ENCODE results near the gene MIPEP. TPM values are rescaled to one million over a fixed set of nuclear protein-coding genes. Genes with fewer than 3 reads are reported as not detected.

MIPEP gene
- total and polyA plus RNA-seq, 2 donors (not counting 1 experiment from before 2014, with no cell fraction given) = 90.0 to 92.5 TPM

- no peaks in the 10 kb centered on the region for H4K20me1 ChIP-seq (ENCODE audit: control insufficient read depth, extremely low read depth, insufficient read depth, low read length)
- no peak for TF ChIP-seq EZH2 (IDR thresholded peaks at IDR 0.05; ENCODE audit: low read length, missing control alignments)
- TF ChIP-seq, protein P1, sequence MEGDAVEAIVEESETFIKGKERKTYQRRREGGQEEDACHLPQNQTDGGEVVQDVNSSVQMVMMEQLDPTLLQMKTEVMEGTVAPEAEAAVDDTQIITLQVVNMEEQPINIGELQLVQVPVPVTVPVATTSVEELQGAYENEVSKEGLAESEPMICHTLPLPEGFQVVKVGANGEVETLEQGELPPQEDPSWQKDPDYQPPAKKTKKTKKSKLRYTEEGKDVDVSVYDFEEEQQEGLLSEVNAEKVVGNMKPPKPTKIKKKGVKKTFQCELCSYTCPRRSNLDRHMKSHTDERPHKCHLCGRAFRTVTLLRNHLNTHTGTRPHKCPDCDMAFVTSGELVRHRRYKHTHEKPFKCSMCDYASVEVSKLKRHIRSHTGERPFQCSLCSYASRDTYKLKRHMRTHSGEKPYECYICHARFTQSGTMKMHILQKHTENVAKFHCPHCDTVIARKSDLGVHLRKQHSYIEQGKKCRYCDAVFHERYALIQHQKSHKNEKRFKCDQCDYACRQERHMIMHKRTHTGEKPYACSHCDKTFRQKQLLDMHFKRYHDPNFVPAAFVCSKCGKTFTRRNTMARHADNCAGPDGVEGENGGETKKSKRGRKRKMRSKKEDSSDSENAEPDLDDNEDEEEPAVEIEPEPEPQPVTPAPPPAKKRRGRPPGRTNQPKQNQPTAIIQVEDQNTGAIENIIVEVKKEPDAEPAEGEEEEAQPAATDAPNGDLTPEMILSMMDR (conservative IDR thresholded peaks at IDR 0.05 in 1 of 2, IDR thresholded peaks at IDR 0.05 in 1 of 2; ENCODE audit: low read depth in 1 of 2, low read length in 2 of 2) = no peak
- no peaks in the 10 kb centered on the region for H3K27me3 ChIP-seq (ENCODE audit: control insufficient read depth, insufficient read depth, low read length)
- H3K4me1 ChIP-seq (ENCODE audit: control insufficient read depth, extremely low read depth, insufficient read depth, low read length) = peaks cover 22% of the 10 kb centered on the region
- H3K36me3 ChIP-seq (ENCODE audit: control insufficient read depth, insufficient read depth, low read length) = peaks cover 2% of the 10 kb centered on the region
- peak overlapping the region; percentile 40 for H3K27ac ChIP-seq (ENCODE audit: insufficient read depth, low read length)
- DNase-seq (ENCODE audit: low read depth in 2 of 2) = peak; percentile 15 to 50
- no peaks in the 10 kb centered on the region for H3K9me3 ChIP-seq (ENCODE audit: control insufficient read depth, insufficient read depth, low read depth, low read length)
- H3K4me2 ChIP-seq (ENCODE audit: extremely low read depth, insufficient read depth, low read length) = no peak overlapping the region
- H2AFZ ChIP-seq (ENCODE audit: low read length) = no peak overlapping the region
- H3K4me3 ChIP-seq (replicated peaks in 1 of 4; ENCODE audit: control extremely low read depth in 1 of 4, insufficient read depth in 1 of 4, low read depth in 3 of 4, low read length in 4 of 4) = no peak overlapping the region
- H3K79me2 ChIP-seq (ENCODE audit: control insufficient read depth, insufficient read depth, low read length) = no peaks in the 10 kb centered on the region
- no peak overlapping the region for H3K9ac ChIP-seq (ENCODE audit: insufficient read depth, low read length)
Observed at GRCh38 chr13:23866420-23867026, 22.7 kb downstream of the MIPEP start.

DNA sequence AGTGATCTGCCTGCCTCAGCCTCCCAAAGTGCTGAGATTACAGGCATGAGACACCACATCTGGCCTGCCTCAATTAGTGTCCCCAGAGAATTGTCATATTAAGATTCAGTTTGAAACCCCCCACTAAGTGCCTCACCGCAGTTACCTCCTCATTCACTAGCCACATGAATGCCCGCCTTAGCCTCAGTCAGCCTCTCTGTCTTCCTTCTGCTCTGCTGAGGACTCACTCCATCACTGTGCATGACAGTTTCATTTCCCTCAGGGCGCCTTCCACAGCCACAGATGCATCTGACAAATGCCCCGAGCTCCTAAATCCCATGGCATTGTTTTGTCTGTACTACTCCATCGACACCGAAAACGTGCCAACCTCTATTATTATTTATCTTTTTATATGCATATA is 23.3 kb downstream of the MIPEP start:
- H3K4me3 ChIP-seq (replicated peaks in 1 of 4; ENCODE audit: control extremely low read depth in 1 of 4, insufficient read depth in 1 of 4, low read depth in 3 of 4, low read length in 4 of 4) = no peak overlapping the region
- no peaks in the 10 kb centered on the region for H3K9me3 ChIP-seq (ENCODE audit: control insufficient read depth, insufficient read depth, low read depth, low read length)
- H4K20me1 ChIP-seq (ENCODE audit: control insufficient read depth, extremely low read depth, insufficient read depth, low read length) = no peaks in the 10 kb centered on the region
- H3K79me2 ChIP-seq (ENCODE audit: control insufficient read depth, insufficient read depth, low read length) = no peaks in the 10 kb centered on the region
- no peak overlapping the region for H3K27ac ChIP-seq (ENCODE audit: insufficient read depth, low read length)
- no peak overlapping the region for H3K4me2 ChIP-seq (ENCODE audit: extremely low read depth, insufficient read depth, low read length)
- peaks cover 21% of the 10 kb centered on the region for H3K4me1 ChIP-seq (ENCODE audit: control insufficient read depth, extremely low read depth, insufficient read depth, low read length)
- no peak for DNase-seq (ENCODE audit: low read depth in 2 of 2)
- no peak overlapping the region for H2AFZ ChIP-seq (ENCODE audit: low read length)
- peaks cover 2% of the 10 kb centered on the region for H3K36me3 ChIP-seq (ENCODE audit: control insufficient read depth, insufficient read depth, low read length)
- no peaks in the 10 kb centered on the region for H3K27me3 ChIP-seq (ENCODE audit: control insufficient read depth, insufficient read depth, low read length)
- no peak overlapping the region for H3K9ac ChIP-seq (ENCODE audit: insufficient read depth, low read length)
- TF ChIP-seq, protein P1 (conservative IDR thresholded peaks at IDR 0.05 in 1 of 2, IDR thresholded peaks at IDR 0.05 in 1 of 2; ENCODE audit: low read depth in 1 of 2, low read length in 2 of 2) = no peak
- no peak for TF ChIP-seq EZH2 (IDR thresholded peaks at IDR 0.05; ENCODE audit: low read length, missing control alignments)

GRCh38 chr13:23865026-23865425 is 24.2 kb downstream of the MIPEP start:
- Histone ChIP-seq H3K9me3 (ENCODE audit: control insufficient read depth, insufficient read depth, low read depth, low read length) (no peaks in the 10 kb centered on the region), H4K20me1 (ENCODE audit: control insufficient read depth, extremely low read depth, insufficient read depth, low read length) (no peaks in the 10 kb centered on the region), H3K27ac (ENCODE audit: insufficient read depth, low read length) (no peak overlapping the region), H3K79me2 (ENCODE audit: control insufficient read depth, insufficient read depth, low read length) (no peaks in the 10 kb centered on the region), H3K9ac (ENCODE audit: insufficient read depth, low read length) (no peak overlapping the region), H3K4me2 (ENCODE audit: extremely low read depth, insufficient read depth, low read length) (no peak overlapping the region), H3K4me3 (replicated peaks in 1 of 4; ENCODE audit: control extremely low read depth in 1 of 4, insufficient read depth in 1 of 4, low read depth in 3 of 4, low read length in 4 of 4) (no peak overlapping the region), H3K36me3 (ENCODE audit: control insufficient read depth, insufficient read depth, low read length) (peaks cover 2% of the 10 kb centered on the region), H3K27me3 (ENCODE audit: control insufficient read depth, insufficient read depth, low read length) (no peaks in the 10 kb centered on the region), H3K4me1 (ENCODE audit: control insufficient read depth, extremely low read depth, insufficient read depth, low read length) (peaks cover 19% of the 10 kb centered on the region), H2AFZ (ENCODE audit: low read length) (no peak overlapping the region)
- DNase-seq (ENCODE audit: low read depth in 2 of 2) = no peak
- TF ChIP-seq, protein P1 (conservative IDR thresholded peaks at IDR 0.05 in 1 of 2, IDR thresholded peaks at IDR 0.05 in 1 of 2; ENCODE audit: low read depth in 1 of 2, low read length in 2 of 2) = no peak
- TF ChIP-seq EZH2 (IDR thresholded peaks at IDR 0.05; ENCODE audit: low read length, missing control alignments) = no peak
